Activated T-helper 17 cell treated with anti-CD3 and anti-CD28 coated beads, Interleukin-2, amount 50 U/mL, for 72 hours (primary cell): ENCODE data around the gene NECAB2. TPM values are rescaled to one million over a fixed set of nuclear protein-coding genes. Genes with fewer than 3 reads are reported as not detected.

Experiments used
- ATAC-seq: fragments of 150-1000 bp; cut with Tn5 transposase; replicated peaks from 2 replicates; pipeline ENCODE4 v1.10.0; 2021; ENCODE audit warnings: mild to moderate bottlenecking, moderate library complexity
- H3K27ac Mint-ChIP-seq: one replicate; pipeline ENCODE4 v1.8.0; 2022; ENCODE audit warnings: mixed read lengths
- H3K27me3 Mint-ChIP-seq: one replicate; pipeline ENCODE4 v1.8.0; 2022; ENCODE audit warnings: mixed read lengths
- H3K36me3 Mint-ChIP-seq: one replicate; pipeline ENCODE4 v1.8.0; 2022; ENCODE audit warnings: low read depth, mild to moderate bottlenecking, mixed read lengths
- H3K4me1 Mint-ChIP-seq: one replicate; pipeline ENCODE4 v1.8.0; 2022; ENCODE audit warnings: mixed read lengths
- H3K4me3 Mint-ChIP-seq: one replicate; pipeline ENCODE4 v1.8.0; 2022; ENCODE audit warnings: mild to moderate bottlenecking, mixed read lengths
- H3K9me3 Mint-ChIP-seq: one replicate; pipeline ENCODE4 v1.8.0; 2022; ENCODE audit warnings: mixed read lengths
- total RNA-seq, 2 donors: library from RNA; stranded (reverse); gene quantifications; one replicate each; pipeline ENCODE4 v1.2.3, GENCODE V29; 2022

NECAB2 gene
- not detected for total RNA-seq

DNA sequence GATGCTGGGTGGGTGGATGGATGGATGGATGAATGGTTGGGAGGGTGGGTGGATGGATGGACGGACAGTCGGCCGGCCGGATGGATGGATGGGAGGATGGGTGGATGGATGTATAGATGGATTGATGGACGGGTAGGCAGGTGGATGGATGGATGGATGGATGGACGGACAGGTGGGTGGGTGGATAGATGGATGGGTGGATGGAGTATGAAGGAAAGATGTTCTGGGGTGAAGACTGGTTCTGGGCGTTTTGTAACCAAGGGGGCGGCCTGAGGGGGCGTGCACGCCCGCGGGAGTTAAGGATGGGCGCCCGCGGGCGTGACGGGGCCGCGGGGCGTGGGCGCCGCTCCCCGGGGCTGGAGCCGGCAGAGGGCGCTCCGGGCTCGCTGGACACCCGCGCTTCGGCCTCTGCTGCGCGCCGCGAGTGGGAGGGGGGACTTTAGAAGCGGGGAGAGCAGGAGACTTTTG, at the start of gene NECAB2:
NECAB2 (plus strand) TSS at position 407 of the 468 bp plus-strand sequence. CDS start 405 bp downstream, outside the sequence.
- no peaks in the 10 kb centered on the region for H3K36me3 Mint-ChIP-seq
- no peak within 1 kb of the TSS for H3K27ac Mint-ChIP-seq
- H3K4me3 Mint-ChIP-seq: no peak within 1 kb of the TSS
- H3K9me3 Mint-ChIP-seq: no peaks in the 10 kb centered on the region
- H3K27me3 Mint-ChIP-seq: peaks cover 12% of the 10 kb centered on the region
- peaks cover 5% of the 10 kb centered on the region for H3K4me1 Mint-ChIP-seq
- ATAC-seq: no peak

DNA sequence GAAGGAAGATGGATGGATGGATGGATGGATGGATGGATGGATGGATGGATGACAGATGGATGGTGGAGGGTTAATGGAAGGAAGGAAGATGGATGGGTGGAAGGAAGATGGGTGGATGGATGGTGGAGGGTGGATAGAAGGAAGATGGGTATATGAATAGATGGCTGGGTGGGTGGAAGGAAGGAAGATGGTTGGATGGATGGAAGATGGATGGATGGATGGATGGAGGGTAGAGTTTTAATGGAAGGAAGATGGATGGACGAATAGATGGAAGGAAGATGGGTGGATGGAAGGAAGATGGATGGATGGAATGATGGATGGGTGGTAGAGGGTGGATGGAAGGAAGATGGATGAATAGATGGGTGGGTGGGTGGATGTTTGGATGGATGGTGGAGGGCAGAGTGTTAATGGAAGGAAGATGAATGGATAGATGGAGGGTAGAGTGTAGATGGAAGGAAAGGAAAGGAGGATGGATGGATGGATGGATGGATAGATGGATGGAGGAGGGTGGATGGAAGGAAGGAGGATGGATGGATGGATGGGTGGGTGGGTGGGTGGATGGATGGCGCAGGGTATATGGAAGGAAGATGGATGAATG, 47.1 kb upstream of the NECAB2 start:
- Mint-ChIP-seq H3K36me3 (peaks cover 4% of the 10 kb centered on the region), H3K9me3 (no peaks in the 10 kb centered on the region), H3K4me1 (peaks cover 4% of the 10 kb centered on the region)

DNA sequence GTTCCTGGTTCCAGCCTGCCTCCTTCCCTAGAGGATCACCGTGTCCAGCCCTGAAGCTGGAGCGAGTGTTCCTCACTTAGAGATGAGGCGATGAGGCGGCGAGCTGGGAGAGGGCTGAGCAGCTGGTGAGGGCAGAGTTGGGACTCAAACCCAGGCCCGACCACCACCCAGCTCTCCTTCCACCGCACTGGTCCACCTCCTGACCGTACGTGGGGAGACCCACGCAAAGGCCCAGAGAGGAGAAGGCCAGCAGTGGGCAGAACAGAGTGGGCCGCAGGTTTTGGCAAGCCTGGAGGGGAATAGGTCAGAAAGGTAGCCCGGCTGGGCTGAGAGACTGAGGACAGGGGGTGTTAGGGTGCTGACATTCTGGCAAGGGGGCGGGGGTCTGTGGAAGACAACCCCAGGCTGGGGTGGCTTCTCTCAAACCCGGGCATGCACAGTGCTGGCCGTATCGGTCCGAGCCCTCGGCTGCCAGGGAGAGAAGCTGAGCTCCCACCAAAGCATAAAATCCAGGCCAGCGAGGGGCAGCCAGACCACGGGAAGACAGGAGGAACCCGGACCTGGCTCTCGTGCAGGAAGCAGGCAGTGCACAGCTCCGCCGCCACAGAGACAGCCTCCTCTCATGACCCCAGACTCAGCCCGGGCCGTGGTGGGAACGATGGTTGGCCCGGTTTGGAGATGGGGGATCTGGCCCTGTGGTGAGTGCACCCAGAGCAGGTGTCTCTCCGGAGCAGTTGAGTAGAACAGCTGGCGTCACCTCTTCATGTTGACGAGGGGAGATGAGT, 44.3 kb upstream of the NECAB2 start:
- no peak for ATAC-seq
- Mint-ChIP-seq H3K4me3 (no peak overlapping the region), H3K9me3 (no peaks in the 10 kb centered on the region), H3K27me3 (no peaks in the 10 kb centered on the region), H3K36me3 (no peaks in the 10 kb centered on the region), H3K4me1 (no peaks in the 10 kb centered on the region), H3K27ac (no peak overlapping the region)

More for the DNA sequence above, 47.1 kb upstream of the NECAB2 start:
- no peak overlapping the region for H3K27ac Mint-ChIP-seq
- no peaks in the 10 kb centered on the region for H3K27me3 Mint-ChIP-seq
- no peak overlapping the region for H3K4me3 Mint-ChIP-seq
- ATAC-seq: no peak

DNA sequence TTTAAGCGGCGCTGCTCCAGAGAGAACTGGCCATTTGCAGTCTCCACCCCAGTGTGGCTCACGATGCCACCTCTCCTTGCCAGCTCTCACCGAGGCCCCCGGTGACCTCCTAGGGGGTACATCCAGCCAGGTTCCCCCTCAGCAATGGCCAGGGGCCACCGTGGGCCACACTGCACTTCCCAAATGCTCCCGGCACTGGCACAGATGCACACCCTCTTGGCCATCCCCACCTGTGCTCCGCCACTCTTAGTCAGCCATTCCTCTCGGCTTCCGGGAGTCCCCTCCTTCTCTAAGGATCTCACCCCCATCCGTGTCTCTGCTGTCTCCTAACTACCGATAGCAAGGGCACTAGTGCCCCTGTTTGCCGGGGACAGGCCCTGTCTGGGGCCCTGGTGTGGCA, 43.4 kb upstream of the NECAB2 start:
- Mint-ChIP-seq H3K4me3 (no peak overlapping the region), H3K27me3 (no peaks in the 10 kb centered on the region), H3K4me1 (no peaks in the 10 kb centered on the region), H3K27ac (no peak overlapping the region), H3K9me3 (no peaks in the 10 kb centered on the region), H3K36me3 (no peaks in the 10 kb centered on the region)
- ATAC-seq: no peak

DNA sequence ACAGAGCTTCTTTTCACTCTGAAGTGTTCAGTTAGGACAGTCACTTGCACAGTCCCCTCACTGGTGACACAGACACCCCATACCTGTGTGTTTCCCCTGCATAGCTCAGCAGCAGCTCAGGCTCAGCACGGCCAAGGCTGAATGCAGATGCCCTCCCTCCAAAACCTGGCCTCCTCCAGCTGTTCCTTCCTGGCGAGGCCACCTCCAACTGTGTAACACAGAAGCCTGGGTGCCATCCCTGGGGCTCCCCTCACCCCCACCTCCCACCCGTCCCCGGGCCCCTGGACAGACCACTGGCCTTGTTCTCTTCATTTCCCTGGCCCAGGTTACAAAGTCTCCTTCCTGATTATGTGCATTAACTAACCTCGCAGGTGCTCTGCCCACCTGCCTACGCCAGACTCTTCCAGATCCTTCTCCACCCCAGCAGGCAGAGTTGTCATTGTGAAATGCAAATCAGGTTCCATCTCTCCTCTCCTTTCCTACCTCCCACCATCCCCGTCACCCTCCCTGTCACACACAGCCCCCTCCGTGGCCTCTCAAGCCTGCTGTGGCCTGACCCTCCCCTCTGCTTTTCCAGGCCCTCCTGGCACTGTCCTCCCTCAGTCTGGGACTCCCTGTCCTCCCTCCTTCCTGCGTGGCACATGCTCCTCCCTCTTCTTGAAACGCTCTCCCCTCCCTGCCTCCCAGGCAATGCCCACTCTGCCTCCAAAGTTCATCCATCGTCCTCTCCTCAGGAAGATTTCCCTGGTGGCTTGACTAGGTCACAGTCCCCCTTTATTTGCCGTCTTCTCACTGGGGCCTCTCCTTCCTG, 42.7 kb upstream of the NECAB2 start:
- Mint-ChIP-seq H3K4me1 (no peaks in the 10 kb centered on the region), H3K4me3 (no peak overlapping the region), H3K27me3 (no peaks in the 10 kb centered on the region), H3K27ac (no peak overlapping the region), H3K36me3 (no peaks in the 10 kb centered on the region), H3K9me3 (no peaks in the 10 kb centered on the region)
- ATAC-seq: no peak

DNA sequence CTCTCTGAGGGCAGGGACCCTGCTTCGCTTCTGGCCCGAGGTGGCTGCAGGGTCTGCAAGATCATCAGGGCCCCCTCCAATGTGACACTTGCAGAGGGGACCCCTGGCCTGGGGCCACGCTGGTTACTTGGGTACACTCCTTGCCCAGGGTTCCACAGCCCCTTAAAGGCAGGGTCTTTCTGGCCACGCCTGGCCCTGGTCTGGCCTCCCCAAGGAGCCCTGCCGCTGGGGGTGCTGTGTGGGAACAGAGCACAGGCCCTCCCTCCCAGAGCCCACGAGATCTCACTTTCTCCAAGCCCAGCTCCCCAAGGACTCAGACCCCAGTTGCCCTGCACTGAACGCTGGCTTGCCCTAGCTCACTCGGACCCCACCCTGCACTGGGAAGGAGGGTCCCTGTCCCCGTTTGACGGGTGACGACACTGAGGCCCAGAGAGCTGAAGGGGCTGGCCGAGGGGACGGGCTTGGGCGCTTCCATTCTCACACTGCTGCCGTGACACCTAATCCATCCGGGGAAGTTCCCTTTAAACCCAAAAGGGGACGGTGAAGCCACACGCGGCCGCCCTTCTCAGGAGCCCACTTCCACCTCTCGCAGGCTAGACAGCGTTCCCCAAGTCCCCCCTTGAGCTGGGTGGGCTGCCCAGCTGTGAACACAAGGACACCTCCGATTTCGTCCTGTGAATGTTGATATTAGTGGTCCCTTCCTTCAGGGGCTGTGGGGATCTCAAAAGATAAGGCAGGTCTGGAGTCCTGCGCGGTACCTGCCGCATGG, 41.9 kb upstream of the NECAB2 start:
- H3K36me3 Mint-ChIP-seq: no peaks in the 10 kb centered on the region
- H3K4me1 Mint-ChIP-seq: no peaks in the 10 kb centered on the region
- H3K27ac Mint-ChIP-seq: no peak overlapping the region
- H3K27me3 Mint-ChIP-seq: no peaks in the 10 kb centered on the region
- ATAC-seq: no peak
- H3K9me3 Mint-ChIP-seq: no peaks in the 10 kb centered on the region
- no peak overlapping the region for H3K4me3 Mint-ChIP-seq

DNA sequence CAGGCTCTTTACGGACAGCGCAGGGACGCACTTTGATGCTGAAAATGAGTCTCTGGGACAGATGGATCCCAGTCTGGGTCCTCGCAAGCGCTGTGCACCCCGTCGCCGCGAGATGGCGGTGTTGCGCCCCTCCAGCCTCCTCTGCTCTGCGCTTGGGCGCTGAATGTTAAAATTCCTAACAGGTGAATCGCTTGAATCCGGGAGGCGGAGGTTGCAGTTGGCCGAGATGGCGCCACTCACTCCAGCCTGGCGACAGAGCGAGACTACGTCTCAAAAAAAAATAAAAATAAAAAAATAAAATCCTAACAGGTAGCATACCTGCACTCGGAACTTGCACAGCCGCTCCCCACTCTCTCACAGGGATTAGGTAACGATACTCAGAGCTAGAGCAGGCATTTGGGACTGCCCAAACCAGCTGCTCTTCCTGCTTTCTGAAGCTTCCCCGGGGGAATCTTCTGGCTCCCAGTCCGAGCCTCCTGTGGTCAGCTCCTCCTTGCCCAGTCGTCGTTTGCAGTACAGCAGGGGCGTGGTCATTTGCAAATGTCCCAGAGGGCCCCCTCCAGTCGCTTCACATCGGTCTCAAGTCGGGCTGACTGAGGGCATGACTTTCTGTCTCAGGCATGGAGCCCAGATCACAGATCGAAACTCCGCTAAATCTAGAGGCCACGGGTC, 41.2 kb upstream of the NECAB2 start:
- no peaks in the 10 kb centered on the region for H3K36me3 Mint-ChIP-seq
- H3K9me3 Mint-ChIP-seq: no peaks in the 10 kb centered on the region
- no peaks in the 10 kb centered on the region for H3K4me1 Mint-ChIP-seq
- H3K4me3 Mint-ChIP-seq: no peak overlapping the region
- no peak overlapping the region for H3K27ac Mint-ChIP-seq
- no peaks in the 10 kb centered on the region for H3K27me3 Mint-ChIP-seq
- peak; percentile 74 for ATAC-seq

DNA sequence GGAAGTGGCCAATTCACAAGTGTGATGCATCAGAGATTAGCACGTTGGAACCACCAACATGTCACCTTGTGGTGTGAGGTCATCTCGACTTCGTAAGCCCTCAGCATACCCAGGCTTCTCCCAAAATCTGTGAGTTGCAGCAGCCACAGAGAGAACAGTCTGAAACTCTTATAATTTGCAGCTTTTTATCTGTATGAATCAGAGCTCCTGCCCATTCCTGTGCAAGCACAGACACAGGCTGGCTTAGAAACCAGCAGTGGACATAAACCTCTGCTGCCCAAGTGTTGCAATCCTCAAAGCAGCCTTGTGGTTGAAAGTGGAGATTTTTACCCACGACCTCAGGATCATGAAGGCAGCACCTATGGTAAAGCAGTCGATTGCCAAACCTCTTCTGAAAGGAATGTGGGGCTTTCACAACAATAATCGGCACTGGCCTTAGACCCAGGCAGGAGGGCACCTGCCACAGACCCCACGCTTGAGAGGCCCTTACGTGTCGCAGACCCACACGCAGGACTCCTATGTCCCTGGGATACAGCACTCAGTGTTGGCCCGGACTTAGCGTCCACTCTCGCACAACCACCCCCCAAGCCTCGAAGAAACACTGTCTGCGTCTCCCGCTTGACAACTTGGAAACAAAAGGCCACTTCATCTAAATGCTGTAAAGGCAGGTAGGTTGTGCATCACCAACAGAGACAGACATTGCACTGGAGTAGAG, 39.5 kb upstream of the NECAB2 start:
- Mint-ChIP-seq H3K4me3 (no peak overlapping the region), H3K36me3 (no peaks in the 10 kb centered on the region), H3K9me3 (no peaks in the 10 kb centered on the region), H3K27me3 (no peaks in the 10 kb centered on the region), H3K27ac (no peak overlapping the region), H3K4me1 (no peaks in the 10 kb centered on the region)
- ATAC-seq: no peak

DNA sequence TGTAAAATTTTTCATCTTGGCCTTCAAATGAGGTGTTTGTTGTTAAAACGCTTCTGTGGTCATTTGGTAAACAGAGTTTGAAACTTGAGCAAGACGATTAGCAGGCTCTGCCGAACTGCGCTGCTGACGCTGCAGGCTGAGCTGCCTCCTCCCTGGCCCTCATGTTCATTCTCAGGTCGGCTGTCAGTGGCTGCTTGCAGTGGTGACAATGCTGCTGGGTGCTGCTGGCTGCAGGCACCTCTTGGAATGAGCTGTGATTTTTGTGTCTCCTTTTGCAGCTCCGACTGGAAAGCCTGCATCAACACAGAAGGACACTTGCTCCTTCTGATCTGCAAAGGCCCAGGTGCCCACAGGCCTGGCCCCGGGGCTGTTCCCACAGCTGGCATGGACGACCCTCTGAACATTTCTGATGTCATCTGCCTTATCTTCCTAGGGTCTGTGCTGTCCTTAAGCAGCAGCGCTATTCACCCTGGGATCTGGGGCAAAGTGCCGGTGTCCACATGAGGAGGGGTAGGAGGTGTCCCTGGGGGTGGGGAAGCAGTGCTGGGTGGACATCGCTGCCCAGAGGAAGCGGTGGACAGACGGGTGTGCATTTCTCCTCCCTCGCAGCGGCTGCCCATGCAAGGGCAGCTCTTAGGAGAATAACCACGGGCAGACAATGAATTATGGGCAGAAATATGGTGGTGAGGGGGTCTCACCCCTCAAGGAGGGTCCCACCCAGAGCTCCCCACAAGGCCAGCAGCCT, 38.1 kb upstream of the NECAB2 start:
- H3K27me3 Mint-ChIP-seq: no peaks in the 10 kb centered on the region
- H3K4me3 Mint-ChIP-seq: no peak overlapping the region
- no peaks in the 10 kb centered on the region for H3K9me3 Mint-ChIP-seq
- no peaks in the 10 kb centered on the region for H3K36me3 Mint-ChIP-seq
- no peak for ATAC-seq
- no peak overlapping the region for H3K27ac Mint-ChIP-seq
- no peaks in the 10 kb centered on the region for H3K4me1 Mint-ChIP-seq

DNA sequence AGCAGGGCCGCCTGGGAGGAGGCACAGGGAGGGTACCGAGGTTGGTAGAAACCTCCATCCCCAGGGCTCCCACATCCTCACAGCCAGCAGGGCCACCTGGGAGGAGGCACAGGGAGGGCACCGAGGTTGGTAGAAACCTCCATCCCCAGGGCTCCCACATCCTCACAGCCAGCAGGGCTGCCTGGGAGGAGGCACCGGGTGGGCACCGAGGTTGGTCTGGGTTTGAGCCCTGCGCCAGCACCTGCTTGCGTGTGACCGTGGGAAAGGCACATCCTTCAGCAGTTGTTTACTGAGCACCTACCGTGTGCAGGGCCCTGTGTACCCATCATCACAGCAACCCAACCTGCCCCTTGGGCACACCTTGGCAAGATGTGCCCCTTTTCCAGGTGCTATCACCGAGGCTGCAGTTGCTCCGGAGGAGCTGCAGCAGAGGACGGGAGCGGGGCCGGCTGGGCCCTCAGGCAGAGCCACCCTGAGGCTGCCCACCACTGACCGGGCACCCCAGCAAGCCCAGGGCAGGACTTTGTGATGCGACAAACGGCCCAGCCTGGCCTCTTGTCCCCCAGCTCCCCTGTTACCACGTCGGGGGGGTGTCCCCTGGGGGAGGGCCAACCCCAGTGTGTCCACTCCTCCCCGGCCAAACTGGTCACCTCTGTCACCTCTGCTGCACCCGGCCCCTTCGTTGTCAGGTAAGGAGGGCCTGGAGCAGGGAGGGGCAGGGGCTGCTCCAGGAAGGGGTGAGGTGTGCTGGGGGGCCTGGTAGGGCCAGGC, 37.1 kb upstream of the NECAB2 start:
- no peak overlapping the region for H3K4me3 Mint-ChIP-seq
- no peaks in the 10 kb centered on the region for H3K36me3 Mint-ChIP-seq
- no peaks in the 10 kb centered on the region for H3K27me3 Mint-ChIP-seq
- H3K4me1 Mint-ChIP-seq: no peaks in the 10 kb centered on the region
- H3K9me3 Mint-ChIP-seq: no peaks in the 10 kb centered on the region
- no peak for ATAC-seq
- H3K27ac Mint-ChIP-seq: no peak overlapping the region

DNA sequence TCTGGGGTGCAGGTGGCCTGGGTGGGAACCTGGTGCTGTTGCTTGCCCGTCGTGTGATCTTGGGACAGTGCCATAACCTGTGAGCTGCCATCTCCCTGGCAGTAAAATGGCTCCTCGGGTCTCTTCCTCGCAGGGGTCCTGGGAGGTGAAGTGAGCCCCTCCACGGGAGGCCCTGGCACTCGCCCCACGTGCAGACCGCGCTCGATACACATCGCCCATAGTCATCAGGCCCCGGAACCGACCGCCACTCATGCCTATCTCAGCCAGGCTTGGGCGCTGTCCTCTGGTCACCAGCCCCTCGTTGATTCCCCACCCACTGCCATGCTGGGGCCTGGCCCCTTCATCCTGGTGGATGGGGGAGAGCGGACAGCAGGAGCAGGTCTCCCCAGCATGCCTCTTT, 36.5 kb upstream of the NECAB2 start:
- Mint-ChIP-seq H3K9me3 (no peaks in the 10 kb centered on the region), H3K27me3 (no peaks in the 10 kb centered on the region), H3K4me1 (no peaks in the 10 kb centered on the region), H3K4me3 (no peak overlapping the region), H3K27ac (no peak overlapping the region), H3K36me3 (no peaks in the 10 kb centered on the region)
- ATAC-seq: no peak

DNA sequence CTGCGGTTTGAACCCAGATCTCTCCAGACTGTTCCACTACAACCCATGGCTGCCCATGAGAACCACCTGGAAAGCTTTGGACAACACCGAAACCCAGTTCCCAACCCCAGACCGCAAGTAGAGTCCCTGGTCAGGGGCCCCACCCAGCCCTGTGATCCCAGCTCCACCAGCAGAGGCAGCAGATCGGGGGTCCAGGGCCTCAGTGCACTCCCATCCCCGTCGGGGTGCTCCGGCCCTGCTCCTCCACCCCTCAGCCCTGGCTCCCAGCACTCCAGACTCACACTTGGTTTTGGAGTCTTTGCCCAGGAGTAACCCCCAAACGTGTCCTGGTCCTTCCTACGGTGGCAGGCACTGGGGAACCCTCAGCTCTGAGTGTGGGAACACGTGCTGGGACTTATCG, 35.7 kb upstream of the NECAB2 start:
- ATAC-seq: no peak
- no peaks in the 10 kb centered on the region for H3K9me3 Mint-ChIP-seq
- H3K27ac Mint-ChIP-seq: no peak overlapping the region
- H3K36me3 Mint-ChIP-seq: no peaks in the 10 kb centered on the region
- H3K4me3 Mint-ChIP-seq: no peak overlapping the region
- no peaks in the 10 kb centered on the region for H3K27me3 Mint-ChIP-seq
- H3K4me1 Mint-ChIP-seq: no peaks in the 10 kb centered on the region
